K562 (cell line): ENCODE results near the gene ACLY. TPM values are rescaled to one million over a fixed set of nuclear protein-coding genes. Genes with fewer than 3 reads are reported as not detected.

Source experiments
- ATF1 ChIP-seq, 2 experiments: fragments of 450-650 bp in 1 of 2; IDR thresholded peaks; 2 replicates each; pipeline ENCODE4 v1.6.1; 2016; ENCODE audit warnings: missing compliant biosample characterization in 1 of 2, missing genetic modification characterization in 1 of 2
- BHLHE40 ChIP-seq: IDR thresholded peaks from 2 replicates; pipeline ENCODE4 v1.6.1; 2011; ENCODE audit warnings: low read length, improper control_type of control experiment
- CBFA2T3 ChIP-seq: fragments of 450-650 bp; IDR thresholded peaks from 2 replicates; pipeline ENCODE4 v1.6.1; 2017
- ETS2 ChIP-seq: IDR thresholded peaks from 2 replicates; pipeline ENCODE4 v1.6.1; 2016; ENCODE audit warnings: borderline replicate concordance, missing genetic modification characterization, mild to moderate bottlenecking, moderate library complexity, missing compliant biosample characterization; ENCODE audit not compliant: poor library complexity, severe bottlenecking
- FOXK2 ChIP-seq, 2 experiments: fragments of 450-650 bp; IDR thresholded peaks in 1 of 2; conservative IDR thresholded peaks in 1 of 2; 2 replicates each; pipeline ENCODE4 v1.6.1; 2016; ENCODE audit warnings: low read depth in 2 of 2, mild to moderate bottlenecking in 1 of 2
- FOXM1 ChIP-seq, 2 experiments: fragments of 450-650 bp in 1 of 2; sonication (generic) in 1 of 2; formaldehyde crosslinking in 1 of 2; IDR thresholded peaks; 2 replicates each; pipeline versions ENCODE4 v1.6.1 to v1.9.0; 2017 to 2022; ENCODE audit warnings: low read depth in 2 of 2, mild to moderate bottlenecking in 2 of 2, missing genetic modification reagents in 1 of 2, moderate library complexity in 1 of 2
- HNRNPH1 ChIP-seq: fragments of 200-400 bp; formaldehyde crosslinking; optimal IDR thresholded peaks from 2 replicates; pipeline ENCODE3; 2017; ENCODE audit warnings: low read depth, mild to moderate bottlenecking, low read length, moderate library complexity
- ILF3 ChIP-seq: fragments of 450-650 bp; IDR thresholded peaks from 2 replicates; pipeline ENCODE4 v1.6.1; 2018; ENCODE audit warnings: antibody characterized with exemption, mild to moderate bottlenecking, moderate library complexity, borderline replicate concordance
- KLF10 ChIP-seq: fragments of 250-450 bp; sonication (Bioruptor Pico); IDR thresholded peaks from 2 replicates; pipeline ENCODE4 v1.6.1; 2021; ENCODE audit warnings: matching md5 sums
- LCOR ChIP-seq: sonication (generic); formaldehyde crosslinking; IDR thresholded peaks from 2 replicates; pipeline ENCODE4 v1.8.0; 2022; ENCODE audit warnings: mild to moderate bottlenecking, missing genetic modification reagents
- NCOR1 ChIP-seq: fragments of 450-650 bp; IDR thresholded peaks from 2 replicates; pipeline ENCODE4 v1.6.1; 2016; ENCODE audit warnings: mild to moderate bottlenecking, moderate library complexity
- NFIC ChIP-seq: fragments of 450-650 bp; IDR thresholded peaks from 2 replicates; pipeline ENCODE4 v1.6.1; 2017; ENCODE audit warnings: mild to moderate bottlenecking, inconsistent platforms
- SNRNP70 ChIP-seq: fragments of 200-400 bp; formaldehyde crosslinking; optimal IDR thresholded peaks from 2 replicates; pipeline ENCODE3; 2017; ENCODE audit warnings: low read depth, low read length
- ZNF184 ChIP-seq: sonication (generic); formaldehyde crosslinking; IDR thresholded peaks from 2 replicates; pipeline ENCODE4 v1.5.0; 2020; ENCODE audit warnings: missing genetic modification reagents
- ZNF408 ChIP-seq: fragments of 250-450 bp; sonication (Bioruptor Pico); IDR thresholded peaks from 2 replicates; pipeline ENCODE4 v1.4.0; 2020; ENCODE audit warnings: low read depth, mild to moderate bottlenecking, moderate library complexity
- ZNF551 ChIP-seq: fragments of 250-450 bp; sonication (Bioruptor Pico); IDR thresholded peaks from 2 replicates; pipeline ENCODE4 v1.5.0; 2021; ENCODE audit warnings: mild to moderate bottlenecking, moderate library complexity
- ZNF696 ChIP-seq: fragments of 250-450 bp; sonication (Bioruptor Pico); conservative IDR thresholded peaks from 2 replicates; pipeline ENCODE4 v1.4.0; 2020; ENCODE audit warnings: mild to moderate bottlenecking, moderate library complexity
- polyA plus RNA-seq, 8 experiments: library from polyadenylated mRNA; depleted of rRNA in 4 of 8; stranded (reverse) in 5 of 8; unstranded in 3 of 8; fragments of >200 nt; fragmentation: Nextera tagmentation in 2 of 8; fragmentation: Illumina TruSeq in 1 of 8; extraction: Ambion mirVana in 2 of 8; extraction: Trizol in 1 of 8; gene quantifications; 2 replicates each; pipeline versions ENCODE4 v1.2.1 to v1.2.3, GENCODE V29; 2011 to 2014; ENCODE audit warnings: inconsistent platforms in 1 of 8, missing spikeins in 1 of 8
- total RNA-seq, 7 experiments: library from RNA; depleted of rRNA in 6 of 7; stranded (reverse); fragments of >200 nt in 6 of 7; fragmentation: Illumina TruSeq in 2 of 7; extraction: Trizol in 2 of 7; gene quantifications; 2 replicates each; pipeline versions ENCODE4 v1.2.1 to v1.2.3, GENCODE V29; 2011 to 2021; ENCODE audit warnings: low replicate concordance in 1 of 7
- TF ChIP-seq, protein P1 (sequence below): fragments of 450-650 bp; IDR thresholded peaks from 2 replicates; pipeline ENCODE4 v1.6.1; 2018; ENCODE audit not compliant: partially characterized antibody
- TF ChIP-seq, protein P2 (sequence below): fragments of 450-650 bp; conservative IDR thresholded peaks from 2 replicates; pipeline ENCODE4 v1.6.1; 2016; ENCODE audit warnings: missing genetic modification characterization, low read depth, mild to moderate bottlenecking, control low read depth, missing compliant biosample characterization
- TF ChIP-seq, protein P3 (sequence below), 2 experiments: IDR thresholded peaks; 2 replicates each; pipeline ENCODE4 v1.6.1; 2012; ENCODE audit warnings: improper control_type of control experiment in 2 of 2, low read depth in 2 of 2, low read length in 2 of 2, borderline replicate concordance in 1 of 2

The ACLY gene
- total and polyA plus RNA-seq, 9 of the 15 experiments (the other 6 are each of a cell fraction or from before 2014, with no cell fraction given), result 42.9 to 280 (median 125) TPM

DNA sequence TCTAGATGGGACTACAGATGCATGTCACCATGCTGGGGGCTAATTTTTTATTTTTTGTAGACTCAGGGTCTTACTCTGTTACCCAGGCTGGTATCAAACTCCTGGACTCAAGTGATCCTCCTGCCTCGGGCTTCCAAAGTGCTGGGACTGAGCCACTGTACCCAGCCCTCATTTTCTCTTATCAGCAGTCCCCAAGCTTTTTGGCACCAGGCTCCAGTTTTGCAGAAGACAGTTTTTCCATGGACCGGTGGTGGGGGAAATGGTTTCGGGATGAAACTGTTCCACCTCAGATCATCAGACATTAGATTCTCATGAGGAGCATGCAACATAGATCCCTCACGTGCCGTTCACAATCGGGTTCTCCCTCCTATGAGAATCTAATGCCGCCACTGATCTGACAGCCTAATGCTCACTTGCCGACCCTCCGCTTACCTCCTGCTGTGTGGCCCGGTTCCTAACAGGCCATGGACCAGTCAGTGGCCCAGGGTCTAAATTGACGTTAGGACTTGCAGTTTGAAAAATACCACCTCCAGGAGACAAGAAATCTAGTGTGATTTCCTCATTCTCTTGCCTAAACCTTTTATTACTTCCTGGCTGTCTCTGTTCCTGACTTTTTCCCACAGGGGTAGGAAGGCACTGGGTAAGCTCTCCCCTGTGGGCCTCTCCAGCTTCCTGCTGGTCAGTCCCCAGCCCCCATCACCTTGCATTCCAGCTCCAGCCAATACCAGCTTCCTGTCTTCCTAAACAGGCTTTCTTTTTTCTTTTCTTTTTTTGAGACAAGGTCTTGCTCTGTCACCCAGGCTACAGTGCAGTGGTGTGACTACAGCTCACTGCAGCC is 38.5 kb upstream of the ACLY start (continued):
- TF ChIP-seq, protein P1, sequence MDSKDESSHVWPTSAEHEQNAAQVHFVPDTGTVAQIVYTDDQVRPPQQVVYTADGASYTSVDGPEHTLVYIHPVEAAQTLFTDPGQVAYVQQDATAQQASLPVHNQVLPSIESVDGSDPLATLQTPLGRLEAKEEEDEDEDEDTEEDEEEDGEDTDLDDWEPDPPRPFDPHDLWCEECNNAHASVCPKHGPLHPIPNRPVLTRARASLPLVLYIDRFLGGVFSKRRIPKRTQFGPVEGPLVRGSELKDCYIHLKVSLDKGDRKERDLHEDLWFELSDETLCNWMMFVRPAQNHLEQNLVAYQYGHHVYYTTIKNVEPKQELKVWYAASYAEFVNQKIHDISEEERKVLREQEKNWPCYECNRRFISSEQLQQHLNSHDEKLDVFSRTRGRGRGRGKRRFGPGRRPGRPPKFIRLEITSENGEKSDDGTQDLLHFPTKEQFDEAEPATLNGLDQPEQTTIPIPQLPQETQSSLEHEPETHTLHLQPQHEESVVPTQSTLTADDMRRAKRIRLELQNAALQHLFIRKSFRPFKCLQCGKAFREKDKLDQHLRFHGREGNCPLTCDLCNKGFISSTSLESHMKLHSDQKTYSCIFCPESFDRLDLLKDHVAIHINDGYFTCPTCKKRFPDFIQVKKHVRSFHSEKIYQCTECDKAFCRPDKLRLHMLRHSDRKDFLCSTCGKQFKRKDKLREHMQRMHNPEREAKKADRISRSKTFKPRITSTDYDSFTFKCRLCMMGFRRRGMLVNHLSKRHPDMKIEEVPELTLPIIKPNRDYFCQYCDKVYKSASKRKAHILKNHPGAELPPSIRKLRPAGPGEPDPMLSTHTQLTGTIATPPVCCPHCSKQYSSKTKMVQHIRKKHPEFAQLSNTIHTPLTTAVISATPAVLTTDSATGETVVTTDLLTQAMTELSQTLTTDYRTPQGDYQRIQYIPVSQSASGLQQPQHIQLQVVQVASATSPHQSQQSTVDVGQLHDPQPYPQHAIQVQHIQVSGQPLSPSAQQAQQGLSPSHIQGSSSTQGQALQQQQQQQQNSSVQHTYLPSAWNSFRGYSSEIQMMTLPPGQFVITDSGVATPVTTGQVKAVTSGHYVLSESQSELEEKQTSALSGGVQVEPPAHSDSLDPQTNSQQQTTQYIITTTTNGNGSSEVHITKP, result peak; percentile 25
- TF ChIP-seq, protein P2, sequence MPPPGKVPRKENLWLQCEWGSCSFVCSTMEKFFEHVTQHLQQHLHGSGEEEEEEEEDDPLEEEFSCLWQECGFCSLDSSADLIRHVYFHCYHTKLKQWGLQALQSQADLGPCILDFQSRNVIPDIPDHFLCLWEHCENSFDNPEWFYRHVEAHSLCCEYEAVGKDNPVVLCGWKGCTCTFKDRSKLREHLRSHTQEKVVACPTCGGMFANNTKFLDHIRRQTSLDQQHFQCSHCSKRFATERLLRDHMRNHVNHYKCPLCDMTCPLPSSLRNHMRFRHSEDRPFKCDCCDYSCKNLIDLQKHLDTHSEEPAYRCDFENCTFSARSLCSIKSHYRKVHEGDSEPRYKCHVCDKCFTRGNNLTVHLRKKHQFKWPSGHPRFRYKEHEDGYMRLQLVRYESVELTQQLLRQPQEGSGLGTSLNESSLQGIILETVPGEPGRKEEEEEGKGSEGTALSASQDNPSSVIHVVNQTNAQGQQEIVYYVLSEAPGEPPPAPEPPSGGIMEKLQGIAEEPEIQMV, result no peak
- no peak for TF ChIP-seq ILF3
- TF ChIP-seq SNRNP70, result no peak
- TF ChIP-seq ETS2 (tag), result no peak
- TF ChIP-seq KLF10 (CRISPR knock-in tag), result no peak
- TF ChIP-seq ATF1 (CRISPR knock-in tag; IDR thresholded peaks at IDR 0.05), result no peak
- no peak for TF ChIP-seq ATF1 (tag; IDR thresholded peaks at IDR 0.05)
- no peak for TF ChIP-seq ZNF551 (CRISPR knock-in tag)
- no peak for TF ChIP-seq HNRNPH1
- no peak for TF ChIP-seq FOXM1 (IDR thresholded peaks at IDR 0.05; ENCODE audit: low read depth)
- TF ChIP-seq FOXM1 (CRISPR knock-in tag; IDR thresholded peaks at IDR 0.05; ENCODE audit: low read depth), result no peak
- no peak for TF ChIP-seq NCOR1
- no peak for TF ChIP-seq LCOR (CRISPR knock-in tag)
- peak; percentile 47; the same call in 1 of the 2 replicates for TF ChIP-seq BHLHE40
- peak; percentile 53 for TF ChIP-seq NFIC
- 0 out of 2 replicates have a peak, but pooled peaks have one; percentile 29 for TF ChIP-seq CBFA2T3
- no peak for TF ChIP-seq ZNF408 (CRISPR knock-in tag)
- TF ChIP-seq ZNF696, result no peak
- no peak for TF ChIP-seq FOXK2 (conservative IDR thresholded peaks at IDR 0.05 in 1 of 2, IDR thresholded peaks at IDR 0.05 in 1 of 2; ENCODE audit: low read depth in 2 of 2)
- TF ChIP-seq, protein P3, sequence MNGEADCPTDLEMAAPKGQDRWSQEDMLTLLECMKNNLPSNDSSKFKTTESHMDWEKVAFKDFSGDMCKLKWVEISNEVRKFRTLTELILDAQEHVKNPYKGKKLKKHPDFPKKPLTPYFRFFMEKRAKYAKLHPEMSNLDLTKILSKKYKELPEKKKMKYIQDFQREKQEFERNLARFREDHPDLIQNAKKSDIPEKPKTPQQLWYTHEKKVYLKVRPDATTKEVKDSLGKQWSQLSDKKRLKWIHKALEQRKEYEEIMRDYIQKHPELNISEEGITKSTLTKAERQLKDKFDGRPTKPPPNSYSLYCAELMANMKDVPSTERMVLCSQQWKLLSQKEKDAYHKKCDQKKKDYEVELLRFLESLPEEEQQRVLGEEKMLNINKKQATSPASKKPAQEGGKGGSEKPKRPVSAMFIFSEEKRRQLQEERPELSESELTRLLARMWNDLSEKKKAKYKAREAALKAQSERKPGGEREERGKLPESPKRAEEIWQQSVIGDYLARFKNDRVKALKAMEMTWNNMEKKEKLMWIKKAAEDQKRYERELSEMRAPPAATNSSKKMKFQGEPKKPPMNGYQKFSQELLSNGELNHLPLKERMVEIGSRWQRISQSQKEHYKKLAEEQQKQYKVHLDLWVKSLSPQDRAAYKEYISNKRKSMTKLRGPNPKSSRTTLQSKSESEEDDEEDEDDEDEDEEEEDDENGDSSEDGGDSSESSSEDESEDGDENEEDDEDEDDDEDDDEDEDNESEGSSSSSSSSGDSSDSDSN (IDR thresholded peaks at IDR 0.05; ENCODE audit: borderline replicate concordance in 1 of 2, low read depth in 2 of 2, low read length in 2 of 2), result 0 out of 4 replicates have a peak, but pooled peaks of 1 of the 2 experiments have one; percentile 27
- no peak for TF ChIP-seq ZNF184 (CRISPR knock-in tag)
